Ishikawa (cell line): ENCODE data around the gene BORCS8.

Experiments
- CEBPB ChIP-seq: IDR thresholded peaks from 2 replicates; pipeline ENCODE4 v1.6.1; 2012
- CREB1 ChIP-seq: IDR thresholded peaks from 2 replicates; pipeline ENCODE4 v1.6.1; 2012; ENCODE audit warnings: low read depth
- EGR1 ChIP-seq: IDR thresholded peaks from 2 replicates; pipeline ENCODE4 v1.6.1; 2012
- EP300 ChIP-seq: IDR thresholded peaks from 2 replicates; pipeline ENCODE4 v1.6.1; 2012; ENCODE audit warnings: borderline replicate concordance
- FOXM1 ChIP-seq: IDR thresholded peaks from 2 replicates; pipeline ENCODE4 v1.6.1; 2012; ENCODE audit warnings: low read depth, borderline replicate concordance
- MAX ChIP-seq: IDR thresholded peaks from 2 replicates; pipeline ENCODE4 v1.6.1; 2012
- RAD21 ChIP-seq: IDR thresholded peaks from 2 replicates; pipeline ENCODE4 v1.6.1; 2012; ENCODE audit warnings: low read depth
- REST ChIP-seq: IDR thresholded peaks from 2 replicates; pipeline ENCODE4 v1.6.1; 2012; ENCODE audit warnings: low read depth, mild to moderate bottlenecking
- TAF1 ChIP-seq: IDR thresholded peaks from 2 replicates; pipeline ENCODE4 v1.6.1; 2012; ENCODE audit warnings: low read depth, mild to moderate bottlenecking
- TEAD4 ChIP-seq: IDR thresholded peaks from 2 replicates; pipeline ENCODE4 v1.6.1; 2012
- USF1 ChIP-seq: IDR thresholded peaks from 2 replicates; pipeline ENCODE4 v1.6.1; 2012
- YY1 ChIP-seq: IDR thresholded peaks from 2 replicates; pipeline ENCODE4 v1.6.1; 2012; ENCODE audit warnings: low read depth
- ZBTB7A ChIP-seq: IDR thresholded peaks from 2 replicates; pipeline ENCODE4 v1.6.1; 2012; ENCODE audit warnings: low read depth

- TF ChIP-seq USF1, result no peak
- no peak for TF ChIP-seq MAX
- no peak for TF ChIP-seq REST
- no peak for TF ChIP-seq CREB1
- TF ChIP-seq RAD21, result no peak
- no peak for TF ChIP-seq ZBTB7A
- TF ChIP-seq EP300, result no peak
- TF ChIP-seq YY1, result no peak
- no peak for TF ChIP-seq FOXM1
- no peak for TF ChIP-seq EGR1
- TF ChIP-seq CEBPB, result no peak
- no peak for TF ChIP-seq TAF1
- no peak for TF ChIP-seq TEAD4
These were observed 42.4 kb upstream of the BORCS8 start for GRCh38 chr19:19234220-19234816.
